ENCODE results near the gene SLC10A7.

DNA sequence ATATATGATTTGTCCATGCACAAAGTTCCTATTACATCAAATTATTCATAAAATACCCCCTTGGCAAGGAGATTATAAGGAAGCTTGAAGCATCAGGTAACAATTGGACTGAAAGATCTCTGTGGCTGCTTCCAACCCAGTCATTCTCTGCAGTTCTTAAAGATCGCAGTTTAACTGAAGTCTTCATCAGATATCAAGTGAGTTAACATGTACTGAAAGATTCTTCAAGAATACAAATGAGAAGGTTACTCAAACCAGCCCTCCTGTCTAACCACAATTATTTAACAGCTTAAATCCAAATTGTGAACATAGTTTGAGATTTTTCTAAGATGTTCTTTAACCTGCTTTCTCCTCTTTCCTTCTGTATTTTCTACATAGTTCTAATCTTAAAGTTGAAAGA is 56.1 kb downstream of the SLC10A7 start:
- TF ChIP-seq, protein P1, sequence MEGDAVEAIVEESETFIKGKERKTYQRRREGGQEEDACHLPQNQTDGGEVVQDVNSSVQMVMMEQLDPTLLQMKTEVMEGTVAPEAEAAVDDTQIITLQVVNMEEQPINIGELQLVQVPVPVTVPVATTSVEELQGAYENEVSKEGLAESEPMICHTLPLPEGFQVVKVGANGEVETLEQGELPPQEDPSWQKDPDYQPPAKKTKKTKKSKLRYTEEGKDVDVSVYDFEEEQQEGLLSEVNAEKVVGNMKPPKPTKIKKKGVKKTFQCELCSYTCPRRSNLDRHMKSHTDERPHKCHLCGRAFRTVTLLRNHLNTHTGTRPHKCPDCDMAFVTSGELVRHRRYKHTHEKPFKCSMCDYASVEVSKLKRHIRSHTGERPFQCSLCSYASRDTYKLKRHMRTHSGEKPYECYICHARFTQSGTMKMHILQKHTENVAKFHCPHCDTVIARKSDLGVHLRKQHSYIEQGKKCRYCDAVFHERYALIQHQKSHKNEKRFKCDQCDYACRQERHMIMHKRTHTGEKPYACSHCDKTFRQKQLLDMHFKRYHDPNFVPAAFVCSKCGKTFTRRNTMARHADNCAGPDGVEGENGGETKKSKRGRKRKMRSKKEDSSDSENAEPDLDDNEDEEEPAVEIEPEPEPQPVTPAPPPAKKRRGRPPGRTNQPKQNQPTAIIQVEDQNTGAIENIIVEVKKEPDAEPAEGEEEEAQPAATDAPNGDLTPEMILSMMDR (IDR thresholded peaks at IDR 0.05) = no peak
- TF ChIP-seq POLR2A (IDR thresholded peaks at IDR 0.05) = no peak
